Endometrial microvascular endothelial cells (primary cell): ENCODE measurements around the gene LIG1. TPM values are rescaled to one million over a fixed set of nuclear protein-coding genes. Genes with fewer than 3 reads are reported as not detected.

Source experiments
- in situ Hi-C: cut with HindIII; loops from 2 replicates; pipeline ENCODE4 v1.10.0; 2017; ENCODE audit warnings: low sequenced_read_pairs, low pct_unique_long_range_greater_than_20kb; ENCODE audit errors: inconsistent ontology term
- total RNA-seq: library from RNA; depleted of rRNA; stranded (reverse); fragments of >200 nt; gene quantifications from one replicate; pipeline ENCODE4 v1.2.3, GENCODE V29; 2015; ENCODE audit errors: inconsistent ontology term

Gene LIG1
- total RNA-seq, 1 donor from 2014 or later: 46.6 TPM

DNA sequence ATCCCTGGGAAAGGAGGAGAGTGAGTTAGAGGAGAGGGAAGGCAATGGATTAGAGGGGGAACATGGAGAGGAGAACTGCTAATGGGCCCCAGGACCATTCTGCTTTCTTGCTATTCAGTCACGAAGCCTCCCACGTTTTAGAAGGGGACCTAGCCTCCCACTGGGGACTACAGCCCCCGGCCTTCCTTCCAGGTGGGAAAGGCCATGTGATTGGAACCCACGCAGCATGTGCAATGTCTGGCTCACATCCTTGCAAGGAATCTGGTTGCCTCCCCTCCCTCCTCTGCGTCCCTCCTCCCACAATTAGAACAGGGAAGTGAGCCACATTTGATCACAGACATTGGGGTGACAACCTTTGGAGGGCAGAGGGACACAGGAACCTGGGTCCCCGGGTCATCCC lies 37.0 kb downstream of the LIG1 start:
- in situ Hi-C loops: no loop called here

GRCh38 chr19:48127561-48127960 lies 42.6 kb downstream of the LIG1 start:
- in situ Hi-C loops: no loop called here

GRCh38 chr19:48123907-48124651 lies 46.1 kb downstream of the LIG1 start:
- in situ Hi-C loops: no loop called here

DNA sequence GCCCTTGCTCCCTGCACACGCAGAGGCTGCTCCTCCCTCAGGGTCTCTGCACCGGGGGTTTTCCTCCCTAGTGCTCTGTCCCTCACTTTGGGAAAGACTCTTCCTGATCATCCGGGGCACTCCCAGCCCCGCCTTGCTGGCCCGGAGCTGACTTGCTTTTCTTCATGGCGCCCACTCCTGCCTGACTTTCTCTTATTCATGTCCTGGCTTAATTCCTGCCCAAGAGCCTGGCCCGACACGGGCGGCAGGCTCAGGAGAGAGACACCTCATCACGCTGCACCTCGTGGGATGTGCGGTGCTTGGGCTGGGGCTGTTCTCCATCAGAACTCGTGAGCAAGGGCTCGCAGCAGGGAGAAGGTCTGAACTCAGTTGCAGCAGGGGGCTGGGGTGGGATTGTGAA lies 47.7 kb downstream of the LIG1 start:
- in situ Hi-C loops: no loop called here

DNA sequence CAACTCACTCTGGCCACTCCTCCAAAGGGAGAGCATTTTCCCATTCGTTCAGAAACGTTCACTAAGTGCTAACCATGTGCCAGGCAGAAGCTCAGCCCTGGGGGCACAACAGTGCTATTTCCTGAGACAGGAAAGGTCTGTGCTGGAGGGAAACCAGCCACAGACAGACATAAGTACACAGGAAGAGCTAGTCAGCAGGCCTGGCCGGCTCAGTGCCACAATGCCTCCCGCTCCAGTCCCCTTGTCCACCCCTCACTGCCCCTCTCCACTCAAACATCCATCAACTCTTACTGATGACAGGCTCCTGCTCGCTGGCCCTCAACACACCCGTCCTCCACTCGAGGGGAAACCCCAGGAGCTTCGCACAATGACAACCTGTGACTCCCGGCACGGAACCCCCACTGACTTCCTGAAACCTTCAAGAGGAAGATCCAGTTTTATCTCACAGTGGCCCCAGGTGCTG lies 48.2 kb downstream of the LIG1 start:
- in situ Hi-C loops: no loop called here

DNA sequence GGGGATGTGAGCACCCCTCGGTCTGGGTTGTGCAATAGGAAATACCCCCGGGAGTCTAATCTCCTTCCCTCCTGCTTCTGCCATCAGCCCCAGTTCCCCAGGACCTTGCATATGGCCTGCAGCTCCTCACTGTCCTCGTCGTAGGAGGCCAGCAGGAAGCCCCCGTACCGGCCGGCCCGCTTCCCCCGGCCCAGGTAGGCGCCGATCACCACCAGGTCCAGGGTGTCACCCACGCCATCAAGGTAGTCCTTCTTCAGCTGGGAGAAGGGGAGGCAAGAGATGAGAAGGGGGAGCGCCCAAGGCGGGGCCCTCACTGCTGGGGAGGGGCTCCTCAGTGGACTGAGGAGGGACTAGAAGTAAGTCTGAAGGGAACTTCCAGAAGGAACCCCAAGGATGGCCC lies 49.1 kb downstream of the LIG1 start:
- in situ Hi-C loops: no loop called here

GRCh38 chr19:48120505-48120904 lies 49.6 kb downstream of the LIG1 start:
- in situ Hi-C loops: no loop called here

DNA sequence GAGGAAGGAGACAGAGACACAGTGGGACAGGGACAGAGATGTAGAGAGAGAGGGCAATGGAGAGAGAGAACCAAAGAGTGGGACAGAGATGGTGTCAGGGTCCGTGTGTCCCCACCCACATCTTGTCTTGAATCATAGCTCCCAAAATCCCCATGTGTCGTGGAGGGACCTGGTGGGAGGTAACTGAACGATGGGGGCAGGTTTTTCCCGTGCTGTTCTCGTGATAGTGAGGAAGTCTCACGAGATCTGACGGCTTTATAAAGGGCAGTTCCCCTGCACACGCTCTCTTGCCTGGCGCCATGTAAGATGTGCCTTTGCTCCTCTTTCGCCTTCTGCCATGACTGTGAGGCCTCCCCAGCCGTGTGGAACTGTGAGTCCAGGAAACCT lies 52.0 kb downstream of the LIG1 start:
- in situ Hi-C loops: no loop called here

DNA sequence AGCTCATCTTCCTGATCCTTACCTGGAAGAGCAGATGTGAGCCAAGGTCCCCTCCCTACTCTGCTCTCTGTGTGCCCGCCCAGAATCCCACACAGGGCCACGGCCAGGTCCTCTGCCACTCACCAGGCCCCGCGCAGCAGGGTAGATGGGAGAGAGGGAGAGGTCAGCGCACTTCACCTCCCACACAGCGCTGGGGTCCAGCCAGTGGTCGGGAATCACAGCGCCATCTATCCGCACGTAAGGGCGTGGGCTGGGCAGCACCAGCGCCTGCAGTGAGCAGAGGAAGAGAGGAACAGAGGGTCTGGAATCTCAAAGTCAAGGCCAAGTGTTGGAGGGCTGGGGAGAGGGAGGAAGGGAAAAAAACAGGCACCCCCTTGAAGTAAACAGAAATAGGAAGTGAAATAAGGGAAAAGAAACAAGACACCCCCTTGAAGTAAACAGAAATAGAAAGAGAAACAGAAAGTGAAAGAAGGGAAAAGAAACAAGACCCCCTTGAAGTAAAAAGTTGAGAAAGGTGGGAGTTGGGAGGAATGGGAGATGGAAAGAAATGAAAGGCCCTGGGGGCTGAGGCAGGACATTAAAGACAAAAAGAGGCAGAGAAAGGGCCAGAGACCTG lies 52.5 kb downstream of the LIG1 start:
- in situ Hi-C loops: no loop called here

- in situ Hi-C loops: no loop called here
Observed at GRCh38 chr19:48113190-48113917, 56.8 kb downstream of the LIG1 start.

- in situ Hi-C loops: no loop called here
Observed at GRCh38 chr19:48111280-48111679, 58.9 kb downstream of the LIG1 start.

- in situ Hi-C loops: no loop called here
Observed at GRCh38 chr19:48110350-48110966, 59.7 kb downstream of the LIG1 start, which contains the start of gene PLA2G4C. TSS of gene PLA2G4C (minus strand) at chr19:48110817. CDS start at chr19:48106529, 4,288 bp downstream.

GRCh38 chr19:48108997-48109782 lies 61.0 kb downstream of the LIG1 start:
- in situ Hi-C loops: no loop called here

DNA sequence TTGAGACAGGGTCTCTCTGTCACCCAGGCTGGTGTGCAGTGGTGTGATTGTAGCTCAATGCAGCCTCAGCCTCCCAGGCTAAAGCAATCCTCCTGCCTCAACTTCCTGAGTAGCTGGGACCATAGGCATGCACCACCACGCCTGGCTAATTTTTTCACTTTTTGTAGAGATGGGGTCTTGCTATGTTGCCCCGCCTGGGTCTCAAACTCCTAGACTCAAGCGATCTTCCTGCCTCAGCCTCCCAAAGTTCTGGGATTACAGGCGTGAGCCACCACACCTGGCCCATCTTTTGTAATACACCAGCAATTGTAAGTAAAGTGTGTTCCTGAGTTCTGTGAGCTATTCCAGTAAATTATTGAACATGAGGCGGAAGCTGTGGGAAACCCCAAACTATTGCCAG lies 66.2 kb downstream of the LIG1 start:
- in situ Hi-C loops: no loop called here

- in situ Hi-C loops: no loop called here
Observed at GRCh38 chr19:48102870-48103751, 67.0 kb downstream of the LIG1 start.

GRCh38 chr19:48095612-48096175 lies 74.5 kb downstream of the LIG1 start:
- in situ Hi-C loops: no loop called here

- in situ Hi-C loops: no loop called here
Observed at GRCh38 chr19:48094855-48095203, 75.3 kb downstream of the LIG1 start.
